Smooth muscle cell (in vitro differentiated cells): ENCODE data around the gene GRIN2C. TPM values are rescaled to one million over a fixed set of nuclear protein-coding genes. Genes with fewer than 3 reads are reported as not detected.

Experiments used
- DNase-seq: peaks from one replicate; lab custom pipeline; 2025; ENCODE audit not compliant: unreplicated experiment; lab: John Stamatoyannopoulos, UW
- H2AFZ ChIP-seq: fragments of 200-600 bp; sonication (generic); 2 replicates; pipeline ENCODE4 v1.6.0; 2016; ENCODE audit warnings: antibody characterized with exemption, low read depth, mild to moderate bottlenecking
- H3F3A ChIP-seq: fragments of 200-600 bp; sonication (generic); 2 replicates; pipeline ENCODE4 v1.6.0; 2017; ENCODE audit warnings: antibody characterized with exemption, low read depth
- H3K27ac ChIP-seq: fragments of 200-600 bp; sonication (generic); 2 replicates; pipeline ENCODE4 v1.5.1; 2016; ENCODE audit warnings: low read depth, mild to moderate bottlenecking
- H3K27me3 ChIP-seq: fragments of 200-600 bp; sonication (generic); 2 replicates; pipeline ENCODE4 v1.6.1; 2016; ENCODE audit warnings: low read depth, mild to moderate bottlenecking
- H3K36me3 ChIP-seq: fragments of 200-600 bp; sonication (generic); 2 replicates; pipeline ENCODE4 v1.5.1; 2016; ENCODE audit warnings: low read depth
- H3K4me1 ChIP-seq: fragments of 200-600 bp; sonication (generic); 2 replicates; pipeline ENCODE4 v1.5.1; 2016; ENCODE audit warnings: low read depth
- H3K4me2 ChIP-seq: fragments of 200-600 bp; sonication (generic); 2 replicates; pipeline ENCODE4 v1.6.0; 2016; ENCODE audit warnings: mild to moderate bottlenecking
- H3K4me3 ChIP-seq: fragments of 200-600 bp; sonication (generic); 2 replicates; pipeline ENCODE4 v1.5.1; 2016; ENCODE audit warnings: mild to moderate bottlenecking
- H3K79me2 ChIP-seq: fragments of 200-600 bp; sonication (generic); 2 replicates; pipeline ENCODE4 v1.6.0; 2016; ENCODE audit warnings: low read depth, mild to moderate bottlenecking
- H3K9ac ChIP-seq: fragments of 200-600 bp; sonication (generic); 2 replicates; pipeline ENCODE4 v1.6.0; 2016; ENCODE audit warnings: low read depth
- H3K9me3 ChIP-seq: fragments of 200-600 bp; sonication (generic); replicated peaks from 2 replicates; pipeline ENCODE4 v1.5.1; 2016; ENCODE audit warnings: low read depth
- H4K20me1 ChIP-seq: fragments of 200-600 bp; sonication (generic); 2 replicates; pipeline ENCODE4 v1.6.0; 2016; ENCODE audit warnings: low read depth
- WGBS: methylation state at CpG from one replicate; pipeline ENCODE4 v1.1.7; 2016; ENCODE audit warnings: low lambda C conversion rate; 5-methylcytosine and 5-hydroxymethylcytosine counted together
- polyA plus RNA-seq: library from polyadenylated mRNA; unstranded; fragments of >200 nt; fragmentation: Nextera tagmentation; extraction: Ambion mirVana; gene quantifications from 2 replicates; pipeline ENCODE4 v1.2.1, GENCODE V29; 2016
- total RNA-seq: library from RNA; depleted of rRNA; stranded (reverse); fragments of >200 nt; gene quantifications from 2 replicates; pipeline ENCODE4 v1.2.3, GENCODE V29; 2014
- TF ChIP-seq, protein P1 (sequence below): fragments of 200-600 bp; sonication (generic); IDR thresholded peaks from 2 replicates; pipeline ENCODE4 v1.5.1; 2017; ENCODE audit warnings: borderline replicate concordance, mild to moderate bottlenecking, antibody characterized with exemption; ENCODE audit not compliant: insufficient read depth, poor library complexity, severe bottlenecking

GRIN2C gene
- total and polyA plus RNA-seq, 2 experiments from 2014 or later: 0.13 to 0.32 TPM

DNA sequence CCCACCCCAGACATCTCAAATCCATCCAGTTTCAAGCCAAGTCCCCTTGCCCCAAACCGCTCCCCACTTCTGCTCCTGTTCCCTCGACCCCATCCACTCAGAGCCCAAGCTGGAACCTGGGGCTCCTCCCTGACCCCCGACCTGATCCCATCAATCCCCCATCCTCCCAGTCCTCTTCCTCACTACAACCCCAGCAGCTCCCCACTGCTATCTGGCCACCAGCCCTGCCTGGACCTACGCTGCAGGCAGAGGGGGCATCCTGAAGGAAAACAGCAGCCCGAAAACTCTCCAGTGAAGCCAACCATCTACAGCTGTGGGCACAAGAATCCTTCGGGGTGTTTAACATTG, 9.2 kb upstream of the GRIN2C start:
- H4K20me1 ChIP-seq: no peaks in the 10 kb centered on the region
- no peak overlapping the region for H3K9ac ChIP-seq
- H3K27me3 ChIP-seq: no peaks in the 10 kb centered on the region
- no peak overlapping the region for H3K4me3 ChIP-seq
- WGBS: 96% methylated on average over 6 of the region's 6 CpGs
- H3K79me2 ChIP-seq: no peaks in the 10 kb centered on the region
- no peak overlapping the region for H2AFZ ChIP-seq
- H3K9me3 ChIP-seq: no peaks in the 10 kb centered on the region
- no peak overlapping the region for H3K27ac ChIP-seq
- H3K4me1 ChIP-seq: peaks cover 9% of the 10 kb centered on the region
- TF ChIP-seq, protein P1, sequence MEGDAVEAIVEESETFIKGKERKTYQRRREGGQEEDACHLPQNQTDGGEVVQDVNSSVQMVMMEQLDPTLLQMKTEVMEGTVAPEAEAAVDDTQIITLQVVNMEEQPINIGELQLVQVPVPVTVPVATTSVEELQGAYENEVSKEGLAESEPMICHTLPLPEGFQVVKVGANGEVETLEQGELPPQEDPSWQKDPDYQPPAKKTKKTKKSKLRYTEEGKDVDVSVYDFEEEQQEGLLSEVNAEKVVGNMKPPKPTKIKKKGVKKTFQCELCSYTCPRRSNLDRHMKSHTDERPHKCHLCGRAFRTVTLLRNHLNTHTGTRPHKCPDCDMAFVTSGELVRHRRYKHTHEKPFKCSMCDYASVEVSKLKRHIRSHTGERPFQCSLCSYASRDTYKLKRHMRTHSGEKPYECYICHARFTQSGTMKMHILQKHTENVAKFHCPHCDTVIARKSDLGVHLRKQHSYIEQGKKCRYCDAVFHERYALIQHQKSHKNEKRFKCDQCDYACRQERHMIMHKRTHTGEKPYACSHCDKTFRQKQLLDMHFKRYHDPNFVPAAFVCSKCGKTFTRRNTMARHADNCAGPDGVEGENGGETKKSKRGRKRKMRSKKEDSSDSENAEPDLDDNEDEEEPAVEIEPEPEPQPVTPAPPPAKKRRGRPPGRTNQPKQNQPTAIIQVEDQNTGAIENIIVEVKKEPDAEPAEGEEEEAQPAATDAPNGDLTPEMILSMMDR: no peak
- no peak overlapping the region for H3K4me2 ChIP-seq
- H3F3A ChIP-seq: no peaks in the 10 kb centered on the region
- no peak for DNase-seq
- H3K36me3 ChIP-seq: no peaks in the 10 kb centered on the region

DNA sequence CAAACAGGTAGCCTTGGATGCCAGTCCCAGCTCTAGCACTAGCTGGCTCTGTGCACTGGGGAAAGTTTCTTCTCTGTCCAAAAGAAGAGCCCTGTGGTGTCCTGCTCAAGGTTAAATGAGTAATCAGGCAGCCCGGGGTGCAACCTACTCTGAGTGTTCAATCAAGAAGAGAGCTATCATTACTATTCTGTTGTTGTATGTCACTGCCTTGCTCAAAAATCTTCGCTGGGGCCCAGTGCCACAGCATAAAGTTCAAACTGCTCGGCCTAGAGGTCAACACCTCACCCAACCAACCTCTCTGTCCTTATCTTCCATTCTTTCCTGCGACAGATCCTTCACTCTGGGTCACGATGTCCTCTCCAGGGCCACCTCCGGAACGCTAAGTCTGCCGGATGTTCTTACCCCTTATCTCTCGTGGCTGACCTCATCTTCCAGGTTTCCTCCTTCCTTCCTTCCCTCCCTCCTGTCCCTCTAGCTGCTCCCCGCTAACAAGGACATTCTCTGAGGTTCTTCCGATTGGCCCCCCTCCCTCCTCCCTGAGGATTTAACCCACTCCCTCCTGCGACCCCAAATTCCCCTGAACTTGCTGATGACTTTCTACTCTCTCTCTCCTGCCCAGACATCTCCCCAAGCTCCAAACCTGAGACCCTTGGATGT, 8.7 kb upstream of the GRIN2C start:
- TF ChIP-seq, protein P1: no peak
- Histone ChIP-seq H2AFZ (no peak overlapping the region), H3K27ac (no peak overlapping the region), H3K27me3 (no peaks in the 10 kb centered on the region), H3K4me2 (no peak overlapping the region), H3K9me3 (no peaks in the 10 kb centered on the region), H3K4me1 (peaks cover 7% of the 10 kb centered on the region), H3K79me2 (no peaks in the 10 kb centered on the region), H3F3A (no peaks in the 10 kb centered on the region), H3K9ac (no peak overlapping the region), H4K20me1 (no peaks in the 10 kb centered on the region), H3K4me3 (no peak overlapping the region), H3K36me3 (no peaks in the 10 kb centered on the region)
- WGBS: 86% methylated on average over 10 of the region's 12 CpGs
- no peak for DNase-seq

DNA sequence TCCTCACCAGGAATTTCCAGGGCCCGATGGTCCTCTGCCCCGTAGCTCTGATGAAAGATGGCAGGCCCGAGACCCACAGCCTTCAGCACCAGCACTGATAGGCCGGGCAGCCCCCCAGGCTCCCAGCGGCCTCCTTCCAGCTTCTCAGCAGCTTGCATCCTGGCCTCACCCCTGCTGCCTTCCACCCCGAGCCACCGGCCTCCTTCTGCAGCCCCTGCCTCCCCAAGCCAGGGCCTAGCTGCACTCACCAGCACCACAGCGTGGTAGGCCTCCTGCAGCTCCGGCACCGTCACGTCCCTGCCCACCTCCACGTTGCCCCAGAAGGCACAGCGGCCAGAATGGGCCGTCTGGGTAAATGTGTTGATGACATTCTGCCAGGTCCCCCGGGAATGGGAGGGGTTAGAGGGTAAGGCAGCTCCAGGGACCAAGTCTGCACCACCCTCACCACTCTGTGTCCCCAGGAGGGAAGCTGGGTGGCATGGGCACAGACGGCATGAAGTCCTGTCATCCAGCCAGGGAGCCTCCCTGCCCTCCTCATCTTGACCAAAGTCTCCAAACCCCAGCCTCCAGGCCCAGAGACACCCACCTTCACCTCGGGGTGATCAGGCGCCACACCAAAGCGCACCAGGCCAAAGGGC, 6.6 kb upstream of the GRIN2C start:
- TF ChIP-seq, protein P1: no peak
- H3K9ac ChIP-seq: no peak overlapping the region

More for the DNA sequence above, 6.6 kb upstream of the GRIN2C start:
- 91% methylated on average over 19 of the region's 19 CpGs for WGBS
- Histone ChIP-seq H3F3A (no peaks in the 10 kb centered on the region), H4K20me1 (peaks cover 3% of the 10 kb centered on the region), H3K36me3 (no peaks in the 10 kb centered on the region), H3K4me2 (no peak overlapping the region), H3K27me3 (peaks cover 11% of the 10 kb centered on the region), H3K9me3 (no peaks in the 10 kb centered on the region), H2AFZ (no peak overlapping the region), H3K79me2 (no peaks in the 10 kb centered on the region), H3K4me3 (no peak overlapping the region), H3K27ac (no peak overlapping the region), H3K4me1 (no peaks in the 10 kb centered on the region)
- no peak for DNase-seq
